GM21390 (cell line): ENCODE data around the gene LRRC7.

Source experiments
- ATAC-seq: cut with Tn5 transposase; IDR thresholded peaks from one replicate; pipeline ENCODE4 v1.9.1; 2021; ENCODE audit not compliant: unreplicated experiment

LRRC7 gene

GRCh38 chr1:69765951-69766350, 198.2 kb downstream of the LRRC7 start:
- ATAC-seq: no peak

- no peak for ATAC-seq
Measured at GRCh38 chr1:69766431-69767180, 198.9 kb downstream of the LRRC7 start.

GRCh38 chr1:69776555-69776954, 208.8 kb downstream of the LRRC7 start:
- no peak for ATAC-seq

GRCh38 chr1:69777423-69777822, 209.7 kb downstream of the LRRC7 start:
- no peak for ATAC-seq

- ATAC-seq: no peak
Measured at GRCh38 chr1:69777971-69778370, 210.2 kb downstream of the LRRC7 start.

- no peak for ATAC-seq
Measured at GRCh38 chr1:69787151-69787550, 219.4 kb downstream of the LRRC7 start.

- ATAC-seq: no peak
Measured at GRCh38 chr1:69791311-69791710, 223.6 kb downstream of the LRRC7 start.

- ATAC-seq: no peak
Measured at GRCh38 chr1:69794831-69795230, 227.1 kb downstream of the LRRC7 start.

GRCh38 chr1:69814926-69815325, 247.2 kb downstream of the LRRC7 start:
- ATAC-seq: no peak

GRCh38 chr1:69824932-69825331, 257.2 kb downstream of the LRRC7 start:
- no peak for ATAC-seq

- no peak for ATAC-seq
Measured at GRCh38 chr1:69827732-69828131, 260.0 kb downstream of the LRRC7 start.

- no peak for ATAC-seq
Measured at GRCh38 chr1:69833536-69833935, 265.8 kb downstream of the LRRC7 start.

GRCh38 chr1:69834336-69834735, 266.6 kb downstream of the LRRC7 start:
- no peak for ATAC-seq

GRCh38 chr1:69835955-69836354, 268.2 kb downstream of the LRRC7 start:
- ATAC-seq: no peak

GRCh38 chr1:69836971-69837636, 269.4 kb downstream of the LRRC7 start:
- ATAC-seq: no peak

- no peak for ATAC-seq
Measured at GRCh38 chr1:69842326-69842725, 274.6 kb downstream of the LRRC7 start.

- no peak for ATAC-seq
Measured at GRCh38 chr1:69845655-69846054, 277.9 kb downstream of the LRRC7 start.

GRCh38 chr1:69846267-69846666, 278.5 kb downstream of the LRRC7 start:
- ATAC-seq: no peak

GRCh38 chr1:69847670-69848069, 279.9 kb downstream of the LRRC7 start:
- ATAC-seq: no peak

- ATAC-seq: no peak
Measured at GRCh38 chr1:69852151-69852550, 284.4 kb downstream of the LRRC7 start.

GRCh38 chr1:69852706-69853105, 285.0 kb downstream of the LRRC7 start:
- ATAC-seq: no peak

GRCh38 chr1:69858534-69858933, 290.8 kb downstream of the LRRC7 start:
- ATAC-seq: no peak

- no peak for ATAC-seq
Measured at GRCh38 chr1:69861641-69862040, 293.9 kb downstream of the LRRC7 start.
